Tibial nerve (tissue), 4 donors: ENCODE measurements around the gene NOX3.

ENCODE experiments used
- EP300 ChIP-seq, 2 donors: sonication (generic); formaldehyde crosslinking; IDR thresholded peaks; one replicate each; pipeline ENCODE4 v1.6.1; 2017; ENCODE audit warnings: antibody characterized with exemption in 2 of 2, mild to moderate bottlenecking in 1 of 2
- TF ChIP-seq, protein P1 (sequence below), 5 experiments: fragments of 200-600 bp in 3 of 5; fragments of 450-650 bp in 2 of 5; sonication (generic) in 3 of 5; IDR thresholded peaks; one replicate each; pipeline ENCODE4 v1.5.1; 2016 to 2019; ENCODE audit warnings: antibody characterized with exemption in 5 of 5, mild to moderate bottlenecking in 3 of 5, moderate library complexity in 2 of 5

DNA sequence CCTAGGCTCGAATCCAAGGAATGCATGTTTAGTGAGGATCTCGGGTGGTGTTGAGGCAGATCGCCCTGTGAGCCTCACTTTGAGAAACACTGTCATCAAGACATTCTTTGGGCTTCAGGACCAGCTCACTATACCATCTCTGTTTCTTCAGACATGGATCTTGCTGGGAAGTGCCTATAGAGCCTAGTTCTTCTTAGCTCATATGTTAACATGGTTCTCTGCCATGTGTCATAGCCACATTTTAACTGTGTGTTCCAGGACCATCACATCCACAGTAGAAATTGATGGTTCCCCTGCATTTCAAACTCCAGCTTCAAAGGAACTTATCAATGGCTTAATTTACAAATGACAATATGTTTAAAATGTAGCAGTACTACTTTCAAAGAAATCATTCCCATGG lies 57.4 kb downstream of the NOX3 start:
- TF ChIP-seq, protein P1, sequence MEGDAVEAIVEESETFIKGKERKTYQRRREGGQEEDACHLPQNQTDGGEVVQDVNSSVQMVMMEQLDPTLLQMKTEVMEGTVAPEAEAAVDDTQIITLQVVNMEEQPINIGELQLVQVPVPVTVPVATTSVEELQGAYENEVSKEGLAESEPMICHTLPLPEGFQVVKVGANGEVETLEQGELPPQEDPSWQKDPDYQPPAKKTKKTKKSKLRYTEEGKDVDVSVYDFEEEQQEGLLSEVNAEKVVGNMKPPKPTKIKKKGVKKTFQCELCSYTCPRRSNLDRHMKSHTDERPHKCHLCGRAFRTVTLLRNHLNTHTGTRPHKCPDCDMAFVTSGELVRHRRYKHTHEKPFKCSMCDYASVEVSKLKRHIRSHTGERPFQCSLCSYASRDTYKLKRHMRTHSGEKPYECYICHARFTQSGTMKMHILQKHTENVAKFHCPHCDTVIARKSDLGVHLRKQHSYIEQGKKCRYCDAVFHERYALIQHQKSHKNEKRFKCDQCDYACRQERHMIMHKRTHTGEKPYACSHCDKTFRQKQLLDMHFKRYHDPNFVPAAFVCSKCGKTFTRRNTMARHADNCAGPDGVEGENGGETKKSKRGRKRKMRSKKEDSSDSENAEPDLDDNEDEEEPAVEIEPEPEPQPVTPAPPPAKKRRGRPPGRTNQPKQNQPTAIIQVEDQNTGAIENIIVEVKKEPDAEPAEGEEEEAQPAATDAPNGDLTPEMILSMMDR (IDR thresholded peaks at IDR 0.05): no peak
- no peak for TF ChIP-seq EP300 (IDR thresholded peaks at IDR 0.05)
